SK-N-SH treated with all-trans-retinoic acid at 6 μM for 48 hours (cell line): ENCODE results near the gene HOXA13.

ENCODE experiments used
- ATAC-seq: fragments of 200-7000 bp; cut with Tn5 transposase; 3 replicates; pipeline ENCODE4 v1.9.1; 2020; ENCODE audit warnings: mild to moderate bottlenecking, moderate library complexity
- ARNTL ChIP-seq: fragments of 450-650 bp; formaldehyde crosslinking; IDR thresholded peaks from 2 replicates; pipeline ENCODE4 v1.5.0; 2020; ENCODE audit warnings: low read depth, mild to moderate bottlenecking, moderate library complexity, borderline replicate concordance
- BACH2 ChIP-seq: fragments of 250-450 bp; sonication (Bioruptor Pico); IDR thresholded peaks from 2 replicates; pipeline ENCODE4 v1.9.0; 2021; ENCODE audit warnings: mild to moderate bottlenecking, borderline replicate concordance
- CREB5 ChIP-seq: fragments of 250-450 bp; sonication (Bioruptor Pico); IDR thresholded peaks from 2 replicates; pipeline ENCODE4 v1.5.1; 2020; ENCODE audit warnings: low read depth, mild to moderate bottlenecking, moderate library complexity
- CSDC2 ChIP-seq: fragments of 250-450 bp; sonication (Bioruptor Pico); IDR thresholded peaks from 2 replicates; pipeline ENCODE4 v1.5.0; 2020; ENCODE audit warnings: mild to moderate bottlenecking, moderate library complexity
- CSRNP3 ChIP-seq: fragments of 250-450 bp; sonication (Bioruptor Pico); IDR thresholded peaks from 2 replicates; pipeline ENCODE4 v1.5.1; 2021; ENCODE audit warnings: mild to moderate bottlenecking, moderate library complexity
- ESRRG ChIP-seq: fragments of 250-450 bp; sonication (Bioruptor Pico); IDR thresholded peaks from 2 replicates; pipeline ENCODE4 v1.6.1; 2021; ENCODE audit warnings: mild to moderate bottlenecking
- GLIS3 ChIP-seq: fragments of 250-450 bp; sonication (Bioruptor Pico); IDR thresholded peaks from 2 replicates; pipeline ENCODE4 v1.5.0; 2020; ENCODE audit warnings: mild to moderate bottlenecking, moderate library complexity
- ISL1 ChIP-seq: fragments of 250-450 bp; sonication (Bioruptor Pico); IDR thresholded peaks from 2 replicates; pipeline ENCODE4 v2.1.2; 2022; ENCODE audit warnings: mild to moderate bottlenecking, moderate library complexity
- OSR1 ChIP-seq: fragments of 250-450 bp; sonication (Bioruptor Pico); IDR thresholded peaks from 2 replicates; pipeline ENCODE4 v1.8.0; 2022; ENCODE audit warnings: moderate library complexity, mild to moderate bottlenecking, inconsistent platforms
- PATZ1 ChIP-seq: fragments of 250-450 bp; sonication (Bioruptor Pico); IDR thresholded peaks from 2 replicates; pipeline ENCODE4 v1.8.0; 2020; ENCODE audit warnings: mild to moderate bottlenecking, moderate library complexity, borderline replicate concordance
- PPARA ChIP-seq: fragments of 250-450 bp; sonication (Bioruptor Pico); IDR thresholded peaks from 2 replicates; pipeline ENCODE4 v1.5.0; 2020; ENCODE audit warnings: mild to moderate bottlenecking, borderline replicate concordance
- RARB ChIP-seq: fragments of 250-450 bp; sonication (Bioruptor Pico); IDR thresholded peaks from 2 replicates; pipeline ENCODE4 v1.8.0; 2021; ENCODE audit warnings: mild to moderate bottlenecking, moderate library complexity
- SNAI2 ChIP-seq: fragments of 250-450 bp; sonication (Bioruptor Pico); IDR thresholded peaks from 2 replicates; pipeline ENCODE4 v1.5.0; 2020; ENCODE audit warnings: mild to moderate bottlenecking, moderate library complexity
- TOX ChIP-seq: fragments of 250-450 bp; sonication (Bioruptor Pico); IDR thresholded peaks from 2 replicates; pipeline ENCODE4 v1.8.0; 2021; ENCODE audit warnings: mild to moderate bottlenecking, moderate library complexity, borderline replicate concordance
- ZC3H10 ChIP-seq: fragments of 250-450 bp; sonication (Bioruptor Pico); IDR thresholded peaks from 2 replicates; pipeline ENCODE4 v1.5.1; 2021; ENCODE audit warnings: mild to moderate bottlenecking, moderate library complexity
- ZFP3 ChIP-seq: fragments of 250-450 bp; sonication (Bioruptor Pico); IDR thresholded peaks from 2 replicates; pipeline ENCODE4 v1.5.0; 2020; ENCODE audit warnings: mild to moderate bottlenecking, moderate library complexity
- ZFP30 ChIP-seq: fragments of 450-650 bp; formaldehyde crosslinking; IDR thresholded peaks from 2 replicates; pipeline ENCODE4 v1.5.0; 2022; ENCODE audit warnings: mild to moderate bottlenecking, moderate library complexity
- ZNF565 ChIP-seq: fragments of 450-650 bp; formaldehyde crosslinking; conservative IDR thresholded peaks from 2 replicates; pipeline ENCODE4 v1.5.0; 2020; ENCODE audit warnings: low read depth, mild to moderate bottlenecking, moderate library complexity
- ZNF70 ChIP-seq: fragments of 450-650 bp; formaldehyde crosslinking; IDR thresholded peaks from 2 replicates; pipeline ENCODE4 v1.5.0; 2020; ENCODE audit warnings: mild to moderate bottlenecking, moderate library complexity
- ZNF8 ChIP-seq: fragments of 450-650 bp; formaldehyde crosslinking; IDR thresholded peaks from 2 replicates; pipeline ENCODE4 v1.5.0; 2020; ENCODE audit warnings: mild to moderate bottlenecking, moderate library complexity
- TF ChIP-seq, protein P1 (sequence below): fragments of 250-450 bp; sonication (Bioruptor Pico); IDR thresholded peaks from 2 replicates; pipeline ENCODE4 v1.5.0; 2020; ENCODE audit warnings: mild to moderate bottlenecking, moderate library complexity
- TF ChIP-seq, protein P2 (sequence below): fragments of 250-450 bp; sonication (Bioruptor Pico); IDR thresholded peaks from 2 replicates; pipeline ENCODE4 v1.8.0; 2021; ENCODE audit warnings: low read depth, mild to moderate bottlenecking, moderate library complexity, borderline replicate concordance

HOXA13 gene

DNA sequence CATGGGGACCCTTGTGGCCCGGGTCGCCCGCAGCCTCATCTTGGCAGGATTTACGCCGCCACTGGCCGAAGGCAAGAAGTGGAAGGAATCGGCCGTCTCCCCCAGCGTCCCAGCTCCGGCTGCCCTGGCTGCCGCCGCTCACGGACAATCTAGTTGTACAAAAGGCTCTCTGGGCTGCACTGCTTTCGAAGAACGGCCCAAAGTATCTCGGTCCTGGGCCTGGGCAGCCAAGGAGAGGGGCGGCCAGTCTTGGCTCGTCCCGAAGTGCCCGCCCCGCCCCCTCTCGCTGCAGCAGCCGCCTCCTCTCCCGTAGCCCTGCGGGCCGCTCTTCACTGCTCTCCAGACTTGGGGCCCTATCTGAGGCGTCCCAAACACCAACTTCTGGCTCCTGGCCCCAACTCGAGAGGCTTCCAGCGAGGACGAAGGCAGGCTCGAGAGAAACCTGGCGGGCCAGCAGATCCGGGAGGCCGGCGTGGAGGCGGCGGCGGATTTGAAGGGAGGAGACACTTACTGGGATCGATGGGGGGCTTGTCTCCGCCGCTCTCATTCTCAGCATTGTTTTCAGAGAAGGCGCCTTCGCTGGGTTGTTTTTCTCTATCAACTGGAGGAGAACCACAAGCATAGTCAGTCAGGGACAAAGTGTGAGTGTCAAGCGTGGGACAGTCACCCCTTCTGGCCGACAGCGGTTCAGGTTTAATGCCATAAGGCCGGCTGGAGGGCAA, 35.4 kb downstream of the HOXA13 start:
- no peak for ATAC-seq
- TF ChIP-seq RARB (CRISPR knock-in tag) (no peak), ZNF70 (no peak), SNAI2 (CRISPR knock-in tag) (no peak), ZC3H10 (CRISPR knock-in tag) (no peak), ZFP30 (no peak), CSRNP3 (no peak), BACH2 (CRISPR knock-in tag) (no peak), PATZ1 (CRISPR knock-in tag) (no peak), ISL1 (no peak), CREB5 (CRISPR knock-in tag) (no peak), PPARA (no peak), CSDC2 (CRISPR knock-in tag) (no peak)
- TF ChIP-seq, protein P1, sequence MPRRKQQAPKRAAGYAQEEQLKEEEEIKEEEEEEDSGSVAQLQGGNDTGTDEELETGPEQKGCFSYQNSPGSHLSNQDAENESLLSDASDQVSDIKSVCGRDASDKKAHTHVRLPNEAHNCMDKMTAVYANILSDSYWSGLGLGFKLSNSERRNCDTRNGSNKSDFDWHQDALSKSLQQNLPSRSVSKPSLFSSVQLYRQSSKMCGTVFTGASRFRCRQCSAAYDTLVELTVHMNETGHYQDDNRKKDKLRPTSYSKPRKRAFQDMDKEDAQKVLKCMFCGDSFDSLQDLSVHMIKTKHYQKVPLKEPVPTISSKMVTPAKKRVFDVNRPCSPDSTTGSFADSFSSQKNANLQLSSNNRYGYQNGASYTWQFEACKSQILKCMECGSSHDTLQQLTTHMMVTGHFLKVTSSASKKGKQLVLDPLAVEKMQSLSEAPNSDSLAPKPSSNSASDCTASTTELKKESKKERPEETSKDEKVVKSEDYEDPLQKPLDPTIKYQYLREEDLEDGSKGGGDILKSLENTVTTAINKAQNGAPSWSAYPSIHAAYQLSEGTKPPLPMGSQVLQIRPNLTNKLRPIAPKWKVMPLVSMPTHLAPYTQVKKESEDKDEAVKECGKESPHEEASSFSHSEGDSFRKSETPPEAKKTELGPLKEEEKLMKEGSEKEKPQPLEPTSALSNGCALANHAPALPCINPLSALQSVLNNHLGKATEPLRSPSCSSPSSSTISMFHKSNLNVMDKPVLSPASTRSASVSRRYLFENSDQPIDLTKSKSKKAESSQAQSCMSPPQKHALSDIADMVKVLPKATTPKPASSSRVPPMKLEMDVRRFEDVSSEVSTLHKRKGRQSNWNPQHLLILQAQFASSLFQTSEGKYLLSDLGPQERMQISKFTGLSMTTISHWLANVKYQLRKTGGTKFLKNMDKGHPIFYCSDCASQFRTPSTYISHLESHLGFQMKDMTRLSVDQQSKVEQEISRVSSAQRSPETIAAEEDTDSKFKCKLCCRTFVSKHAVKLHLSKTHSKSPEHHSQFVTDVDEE (CRISPR knock-in tag) = no peak

DNA sequence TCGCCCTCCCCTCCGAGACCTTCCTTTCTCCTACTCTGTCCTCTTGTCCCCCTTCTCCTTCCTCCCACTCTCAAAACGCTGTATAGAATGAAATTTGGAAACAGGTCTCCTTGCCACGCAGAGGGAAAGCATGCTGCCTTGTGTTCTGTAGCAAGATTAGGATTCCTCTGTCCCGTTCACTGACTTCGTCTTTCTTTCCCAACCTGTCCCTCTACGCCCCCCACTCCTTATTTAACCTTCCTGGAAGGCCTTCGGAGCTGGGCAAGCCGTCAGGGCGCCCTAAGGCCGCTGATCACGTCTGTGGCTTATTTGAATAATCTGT, 35.9 kb downstream of the HOXA13 start:
- TF ChIP-seq ZFP30 (no peak), TOX (CRISPR knock-in tag) (no peak), CREB5 (CRISPR knock-in tag) (no peak), CSRNP3 (no peak), ARNTL (no peak), ZC3H10 (CRISPR knock-in tag) (no peak), BACH2 (CRISPR knock-in tag) (no peak), SNAI2 (CRISPR knock-in tag) (no peak), ISL1 (no peak), OSR1 (CRISPR knock-in tag) (no peak), ZNF70 (no peak), RARB (CRISPR knock-in tag) (no peak), ZNF565 (CRISPR knock-in tag) (no peak), ESRRG (CRISPR knock-in tag) (no peak), GLIS3 (CRISPR knock-in tag) (no peak), PATZ1 (CRISPR knock-in tag) (no peak), ZNF8 (no peak), ZFP3 (no peak), PPARA (no peak)
- TF ChIP-seq, protein P2, sequence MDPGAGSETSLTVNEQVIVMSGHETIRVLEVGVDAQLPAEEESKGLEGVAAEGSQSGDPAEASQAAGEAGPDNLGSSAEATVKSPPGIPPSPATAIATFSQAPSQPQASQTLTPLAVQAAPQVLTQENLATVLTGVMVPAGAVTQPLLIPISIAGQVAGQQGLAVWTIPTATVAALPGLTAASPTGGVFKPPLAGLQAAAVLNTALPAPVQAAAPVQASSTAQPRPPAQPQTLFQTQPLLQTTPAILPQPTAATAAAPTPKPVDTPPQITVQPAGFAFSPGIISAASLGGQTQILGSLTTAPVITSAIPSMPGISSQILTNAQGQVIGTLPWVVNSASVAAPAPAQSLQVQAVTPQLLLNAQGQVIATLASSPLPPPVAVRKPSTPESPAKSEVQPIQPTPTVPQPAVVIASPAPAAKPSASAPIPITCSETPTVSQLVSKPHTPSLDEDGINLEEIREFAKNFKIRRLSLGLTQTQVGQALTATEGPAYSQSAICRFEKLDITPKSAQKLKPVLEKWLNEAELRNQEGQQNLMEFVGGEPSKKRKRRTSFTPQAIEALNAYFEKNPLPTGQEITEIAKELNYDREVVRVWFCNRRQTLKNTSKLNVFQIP (CRISPR knock-in tag) = no peak

More for the DNA sequence above, 35.9 kb downstream of the HOXA13 start:
- ATAC-seq = no peak
